Medulla oblongata (tissue), 1 donor: ENCODE measurements around the gene TMEM240.

ENCODE experiments used
- DNase-seq: peaks from one replicate; pipeline ENCODE4 v3.0.0-alpha.2; 2015; ENCODE audit errors: extremely low spot score

TMEM240 gene

DNA sequence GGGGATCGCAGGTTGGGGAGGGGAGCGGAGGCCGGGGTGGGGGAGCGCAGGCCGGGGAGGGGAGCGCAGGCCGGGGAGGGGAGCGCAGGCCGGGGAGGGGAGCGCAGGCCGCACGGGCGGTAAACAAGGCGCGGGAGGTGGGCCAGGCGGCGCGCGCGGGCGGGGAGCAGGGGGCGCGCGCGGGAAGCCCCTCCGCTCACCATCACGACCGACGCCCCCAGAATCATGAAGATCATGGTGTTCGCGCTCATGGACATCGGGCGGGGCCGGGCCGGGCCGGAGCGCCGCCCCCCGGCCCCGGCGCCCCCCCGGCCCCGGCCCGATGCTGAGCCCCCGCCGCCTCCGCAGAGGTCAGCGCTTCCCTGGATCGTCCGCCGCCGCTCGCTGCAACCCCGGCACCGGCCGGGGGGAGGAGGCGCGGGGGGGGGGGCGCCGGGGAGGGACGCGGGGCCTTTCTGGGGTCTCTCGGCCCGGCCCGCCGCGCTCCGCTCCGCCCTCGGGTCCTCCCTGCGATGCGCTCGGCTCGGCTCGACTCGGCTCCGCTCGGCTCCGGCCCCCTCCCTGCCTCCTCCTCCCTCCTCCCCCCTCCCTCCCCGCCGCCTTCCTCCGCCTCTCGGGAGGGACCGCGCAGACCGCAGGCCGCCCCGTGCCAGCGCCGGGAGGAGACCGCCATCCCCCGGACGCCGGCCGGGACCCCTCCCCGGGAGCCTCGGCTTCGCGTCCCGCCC is at the start of gene TMEM240:
Gene TMEM240, minus strand, starts transcription at position 535 of the 728 bp plus-strand sequence. Its CDS starts 278 bp downstream, at position 257.
- peak; percentile 67 for DNase-seq

DNA sequence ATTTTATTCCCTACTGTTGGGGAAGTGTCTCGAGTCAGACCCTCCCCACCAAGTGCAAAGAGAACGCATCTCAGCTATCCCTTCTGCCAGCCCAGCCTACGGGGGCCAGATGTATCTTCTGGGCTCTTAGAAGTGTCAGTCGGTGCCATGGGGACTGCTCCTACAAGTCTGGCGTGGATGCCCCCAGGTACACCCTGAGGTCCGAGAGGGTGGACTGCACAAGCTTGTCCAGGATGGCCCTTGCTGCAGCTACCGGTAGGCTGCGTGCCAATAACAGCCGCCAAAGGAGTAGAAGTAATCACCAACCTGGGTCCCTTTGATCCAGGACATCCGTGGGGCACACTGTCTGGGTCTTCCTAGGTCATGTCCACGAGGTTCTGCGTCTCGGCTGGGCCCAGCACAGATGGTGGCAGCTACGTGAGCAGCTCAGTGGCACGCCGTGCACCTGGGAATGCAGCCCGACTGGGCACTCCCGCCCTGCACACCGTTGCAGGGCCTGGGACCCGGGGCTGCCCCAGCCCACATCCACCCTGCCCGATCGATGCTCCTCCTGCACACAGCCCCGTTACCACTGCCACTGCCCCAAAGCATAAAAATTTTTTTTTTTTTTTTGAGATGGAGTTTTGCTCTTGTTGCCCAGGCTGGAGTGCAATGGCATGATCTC is 43.1 kb upstream of the TMEM240 start:
- DNase-seq: no peak

DNA sequence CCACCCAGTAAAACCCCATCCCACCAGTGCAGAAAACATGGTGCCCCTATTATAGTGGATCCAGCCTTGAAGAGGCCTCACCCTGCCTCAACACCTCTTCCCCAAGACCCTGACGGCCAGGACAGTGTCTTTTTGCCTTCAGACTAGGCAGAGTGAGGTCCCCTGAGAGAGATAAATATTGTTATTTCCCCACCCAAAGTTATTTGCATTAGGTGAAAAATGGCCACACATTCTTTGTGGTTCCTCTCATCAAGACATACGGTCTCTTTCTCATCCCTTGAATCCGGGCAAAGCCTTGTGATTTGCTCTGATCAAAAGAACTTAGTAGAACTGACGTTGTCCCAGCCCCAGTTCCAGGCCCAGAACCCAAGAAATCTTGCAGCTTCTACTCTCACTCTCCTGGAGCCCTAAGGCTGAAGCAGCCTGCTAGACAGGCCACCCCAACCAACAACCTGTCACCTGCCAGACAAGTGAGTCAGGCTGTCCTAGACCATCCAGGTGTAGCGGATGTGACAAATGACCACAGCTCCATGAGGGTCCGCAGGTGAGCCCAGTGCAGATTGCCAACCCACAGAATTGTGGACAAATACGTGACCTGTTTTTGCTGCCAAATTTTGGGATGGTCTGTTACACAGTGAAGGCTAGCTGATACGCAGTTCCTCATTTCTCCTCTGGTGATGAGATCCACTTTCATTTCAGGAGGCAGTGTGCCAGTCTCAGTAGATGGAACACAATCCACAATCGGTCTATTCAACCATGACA is 42.3 kb upstream of the TMEM240 start:
- no peak for DNase-seq

DNA sequence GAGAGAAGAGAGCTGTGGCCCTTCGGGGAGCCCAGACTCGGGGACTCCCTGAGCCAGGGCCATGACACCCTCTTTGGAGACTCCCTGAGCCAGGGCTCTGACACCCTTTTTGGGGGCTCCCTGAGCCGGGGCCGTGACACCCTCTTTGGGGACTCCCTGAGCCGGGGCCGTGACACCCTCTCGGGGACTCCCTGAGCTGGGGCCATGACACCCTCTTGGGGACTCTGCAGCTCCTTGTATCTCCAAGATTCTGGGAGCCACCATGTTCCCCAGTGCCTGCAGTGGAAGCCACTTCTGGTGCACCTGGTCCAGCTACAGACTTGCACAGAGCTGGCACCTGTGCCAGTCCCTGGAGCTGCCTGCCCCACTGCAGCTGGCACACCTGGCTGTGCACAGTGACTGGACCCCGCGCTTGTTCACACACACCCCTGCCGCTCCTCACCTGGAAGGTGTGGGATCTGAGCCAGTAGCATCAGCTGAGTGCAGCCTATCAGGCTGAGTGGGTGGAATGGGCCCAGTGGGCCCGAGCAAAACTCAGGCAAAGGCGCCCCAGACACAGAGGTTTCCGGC is 38.0 kb upstream of the TMEM240 start:
- DNase-seq: no peak

DNA sequence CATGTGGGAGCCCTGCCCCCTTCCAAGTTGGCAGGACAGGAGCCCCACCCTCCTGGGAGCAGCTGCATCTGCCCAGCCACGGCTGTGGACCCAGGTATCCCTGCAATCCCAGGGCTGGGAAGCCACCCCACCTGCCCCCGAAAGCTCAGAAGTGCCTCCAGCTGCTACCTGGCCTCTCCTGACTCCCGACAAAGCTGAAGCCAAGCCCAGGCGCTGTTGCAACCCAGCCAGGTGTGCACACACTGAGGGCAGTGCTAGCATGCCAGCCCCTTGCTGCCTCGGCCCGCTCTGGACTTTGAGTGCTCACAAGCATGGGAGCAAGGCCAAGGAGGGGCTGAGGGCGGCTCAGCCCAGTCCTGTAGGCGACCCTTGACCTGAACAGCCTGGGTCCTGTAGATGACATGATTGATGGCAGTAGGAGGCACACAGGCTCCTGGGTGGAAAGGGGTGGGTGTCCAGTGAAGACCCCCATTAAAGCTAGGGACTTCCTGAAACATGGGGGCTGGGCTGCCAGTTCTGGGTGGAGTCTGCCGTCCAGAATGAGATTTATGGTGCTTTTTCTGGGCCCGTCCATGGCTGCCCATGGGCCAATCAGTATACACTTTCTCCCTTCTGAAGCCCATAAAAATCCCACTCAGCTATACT is 37.1 kb upstream of the TMEM240 start:
- no peak for DNase-seq

DNA sequence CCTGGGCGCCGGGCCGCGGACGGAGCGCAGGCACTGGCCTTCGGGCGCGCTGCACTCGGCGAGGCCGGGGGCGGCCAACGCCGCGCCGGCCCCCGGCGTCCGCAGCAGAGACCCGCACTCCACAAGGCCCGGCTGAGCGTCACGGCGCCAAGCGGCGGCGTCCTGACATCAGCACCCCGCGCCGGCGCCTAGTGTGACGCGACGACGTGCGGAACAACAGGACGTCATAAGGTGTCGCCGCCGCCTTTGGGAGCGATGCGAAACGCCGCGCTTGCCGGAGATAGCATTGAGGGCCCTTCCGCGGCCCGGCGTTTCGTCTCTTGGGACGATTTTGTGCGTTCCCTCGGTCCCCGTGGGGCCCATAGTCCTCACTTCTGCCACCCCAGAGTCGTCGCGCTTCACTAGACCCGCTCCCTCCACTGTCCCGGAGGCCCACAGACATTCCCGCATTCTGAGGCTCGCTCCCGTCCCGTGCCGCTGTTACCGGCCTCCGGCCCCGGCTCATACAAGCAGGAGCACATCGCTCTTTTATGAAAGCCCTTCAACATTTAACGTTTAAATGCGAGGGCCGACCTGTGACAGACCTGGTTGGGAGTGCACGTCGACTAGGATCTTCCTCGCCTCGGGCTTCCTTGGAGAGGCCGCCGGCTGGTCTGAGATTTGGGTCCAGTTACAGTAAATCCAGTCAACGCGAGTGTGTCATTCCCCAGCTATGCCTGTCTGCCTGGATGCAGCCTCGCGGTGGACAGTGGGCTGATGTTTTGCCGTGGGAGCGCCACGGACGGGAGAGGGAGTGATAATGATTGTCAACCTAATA is 34.5 kb upstream of the TMEM240 start, which contains the start of gene SSU72:
Gene SSU72, minus strand, starts transcription at position 143 of the 817 bp plus-strand sequence. CDS start 306 bp downstream, outside the sequence.
- DNase-seq: peak; percentile 87

DNA sequence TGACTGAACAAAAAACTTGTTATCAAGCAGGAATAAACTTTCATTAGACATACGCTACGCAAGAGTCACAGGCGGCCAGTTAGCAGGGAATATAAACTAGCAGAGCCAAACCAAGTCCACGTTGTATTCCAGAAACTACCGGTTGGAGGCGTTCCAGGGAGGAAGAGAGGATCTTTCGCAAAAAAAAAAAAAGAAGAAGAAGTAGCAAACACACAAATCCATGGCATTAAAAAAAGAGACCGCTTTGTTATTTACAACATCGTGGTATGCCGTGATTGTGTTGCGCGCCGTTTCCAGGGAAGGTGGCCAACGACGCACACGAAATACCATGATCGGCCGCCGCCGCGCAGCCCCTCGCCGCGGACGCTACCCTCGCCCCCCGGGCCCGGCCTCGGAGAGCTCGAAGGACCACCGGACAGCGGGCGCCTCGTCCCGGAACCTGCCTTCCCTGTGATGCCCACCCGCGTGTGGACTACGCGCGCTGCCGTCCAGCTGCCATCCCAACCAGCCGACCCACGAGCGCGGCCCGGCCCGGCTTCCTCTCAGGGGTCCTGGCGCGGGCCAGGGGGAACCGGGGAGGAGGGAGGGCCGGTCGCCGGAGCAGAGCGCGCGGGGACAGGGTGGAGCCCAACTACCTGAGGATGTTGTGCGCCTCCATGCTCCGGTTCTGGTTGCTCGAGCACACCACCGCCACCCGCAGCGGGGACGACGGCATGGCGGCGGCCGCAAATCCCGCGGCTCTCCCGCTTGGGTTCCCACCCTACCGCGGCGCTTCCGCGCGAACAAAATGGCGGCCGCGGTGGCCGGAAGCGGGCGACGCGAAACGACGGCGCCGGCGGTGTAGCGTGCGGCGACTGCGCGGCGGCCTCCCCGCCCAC is 33.7 kb upstream of the TMEM240 start:
- DNase-seq: peak; percentile 68

DNA sequence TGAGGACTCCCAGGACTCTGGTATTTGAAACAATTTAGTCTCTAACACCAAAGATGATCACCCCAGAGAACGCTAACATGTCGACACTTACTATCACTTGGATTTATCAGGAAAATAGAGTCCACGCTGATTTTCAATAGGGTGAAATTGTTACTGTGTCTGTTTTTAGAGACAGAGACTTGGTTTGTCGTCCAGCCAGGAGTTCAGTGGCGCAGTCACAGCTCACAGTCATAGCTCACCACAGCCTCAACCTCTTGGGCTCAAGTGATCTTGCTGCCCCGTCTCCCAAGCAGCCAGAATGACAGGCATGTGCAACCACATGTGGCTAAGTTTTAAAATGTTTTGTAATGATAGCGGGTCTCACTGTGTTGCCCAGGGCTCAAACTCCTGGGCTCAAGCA is 28.9 kb upstream of the TMEM240 start:
- no peak for DNase-seq

DNA sequence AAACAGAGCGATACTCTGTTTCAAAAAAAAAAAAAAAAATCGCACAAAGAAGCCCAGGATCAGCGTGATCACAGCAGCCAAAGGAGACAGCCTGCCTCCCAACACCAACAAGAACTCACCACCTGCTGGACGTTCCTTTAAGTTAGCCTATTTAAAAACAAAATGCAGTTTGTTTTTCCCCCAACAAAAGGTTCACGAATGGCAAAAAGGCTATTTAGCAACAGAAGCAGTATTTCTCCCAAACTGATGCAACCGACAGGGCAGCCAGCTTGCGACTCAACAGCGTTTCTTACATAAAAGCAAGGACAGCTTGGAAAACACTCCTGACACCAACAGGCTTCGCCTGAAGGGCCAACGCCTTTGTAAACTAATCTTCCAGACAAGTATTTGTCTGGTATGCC is 27.5 kb upstream of the TMEM240 start:
- DNase-seq: peak; percentile 41

DNA sequence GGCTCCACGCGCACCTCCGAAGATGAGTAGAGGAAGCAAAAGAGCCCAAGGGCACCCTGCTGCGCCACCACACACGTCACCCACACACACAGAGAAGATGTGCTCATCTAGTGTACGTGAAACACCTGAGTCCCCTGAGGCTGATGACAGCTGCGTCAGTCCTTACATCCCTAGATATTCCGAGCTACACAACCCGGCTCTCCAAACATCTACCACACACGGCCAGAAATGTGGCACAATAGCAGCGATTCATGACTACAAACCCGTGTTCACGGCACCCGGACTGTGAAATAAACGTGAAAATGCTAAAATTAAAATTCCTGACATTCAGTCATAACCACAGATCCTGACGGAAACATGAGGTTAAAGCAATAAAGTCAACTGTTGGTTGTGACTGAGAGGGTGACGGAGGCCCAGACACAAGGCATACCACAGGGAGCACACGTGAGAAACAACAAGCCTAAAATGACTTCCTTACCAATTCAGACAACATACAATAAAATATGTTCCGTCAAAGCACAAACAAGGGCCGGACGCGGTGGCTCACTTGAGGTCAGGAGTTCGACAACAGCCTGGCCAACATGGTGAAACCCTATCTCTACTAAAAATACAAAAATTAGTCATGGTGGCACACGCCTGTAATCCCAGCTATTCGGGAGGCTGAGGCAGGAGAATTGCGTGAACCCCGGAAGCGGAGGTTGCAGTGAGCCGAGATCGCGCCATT is 26.9 kb upstream of the TMEM240 start:
- no peak for DNase-seq

DNA sequence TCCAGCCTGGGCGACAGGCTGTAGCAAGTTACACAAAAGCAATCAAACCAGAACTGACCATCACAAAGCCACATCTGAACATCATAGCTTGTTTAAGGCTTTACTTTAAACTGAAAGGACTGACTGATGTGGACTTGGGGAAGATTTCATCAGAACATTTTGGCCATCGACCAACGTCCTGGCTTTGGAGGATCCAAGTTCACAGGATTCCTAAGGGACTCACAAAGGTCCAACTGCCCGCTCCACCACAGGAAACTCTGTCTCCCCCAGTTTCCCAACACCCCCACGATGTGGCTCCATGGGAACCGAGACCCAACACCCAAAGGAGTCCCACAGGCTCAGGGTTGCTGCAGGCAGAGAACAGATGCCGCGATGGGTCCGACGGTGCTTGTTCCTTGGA is 24.9 kb upstream of the TMEM240 start:
- no peak for DNase-seq

DNA sequence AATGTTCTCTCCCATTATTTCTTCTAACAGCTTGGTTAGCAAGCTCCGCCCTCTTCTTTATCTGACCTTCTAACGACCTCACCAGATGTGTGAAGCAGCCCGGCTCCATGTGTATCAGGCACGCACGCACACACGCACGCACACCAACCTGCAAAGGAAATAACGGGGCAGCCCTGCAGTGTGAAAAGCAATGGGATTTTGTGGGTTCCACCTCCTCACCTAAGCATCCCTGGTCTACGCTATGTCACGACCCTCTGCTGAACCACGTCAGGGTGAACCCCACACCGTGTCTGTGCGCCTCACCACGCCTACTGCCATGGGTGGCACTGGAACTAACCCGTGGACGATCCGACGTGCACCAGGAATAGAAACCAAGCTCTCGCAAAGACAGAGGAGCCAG is 23.8 kb upstream of the TMEM240 start:
- no peak for DNase-seq

DNA sequence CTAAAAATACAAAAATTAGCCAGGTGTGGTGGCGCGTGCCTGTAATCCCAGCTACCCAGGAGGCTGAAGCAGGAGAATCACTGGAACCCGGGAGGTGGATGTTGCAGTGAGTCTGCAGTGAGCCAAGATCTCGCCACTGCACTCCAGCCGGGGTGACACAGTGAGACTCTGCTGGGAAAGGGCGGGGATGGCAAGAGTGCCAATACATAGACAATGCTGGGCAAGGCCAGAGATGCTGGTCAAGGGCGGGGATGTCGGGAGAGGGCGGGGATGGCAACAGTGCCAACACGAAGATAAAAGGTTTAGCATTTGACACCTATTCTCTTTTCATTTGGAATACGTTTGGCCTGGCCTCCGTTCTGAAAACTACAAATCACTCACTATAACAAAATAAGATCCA is 23.3 kb upstream of the TMEM240 start:
- no peak for DNase-seq

DNA sequence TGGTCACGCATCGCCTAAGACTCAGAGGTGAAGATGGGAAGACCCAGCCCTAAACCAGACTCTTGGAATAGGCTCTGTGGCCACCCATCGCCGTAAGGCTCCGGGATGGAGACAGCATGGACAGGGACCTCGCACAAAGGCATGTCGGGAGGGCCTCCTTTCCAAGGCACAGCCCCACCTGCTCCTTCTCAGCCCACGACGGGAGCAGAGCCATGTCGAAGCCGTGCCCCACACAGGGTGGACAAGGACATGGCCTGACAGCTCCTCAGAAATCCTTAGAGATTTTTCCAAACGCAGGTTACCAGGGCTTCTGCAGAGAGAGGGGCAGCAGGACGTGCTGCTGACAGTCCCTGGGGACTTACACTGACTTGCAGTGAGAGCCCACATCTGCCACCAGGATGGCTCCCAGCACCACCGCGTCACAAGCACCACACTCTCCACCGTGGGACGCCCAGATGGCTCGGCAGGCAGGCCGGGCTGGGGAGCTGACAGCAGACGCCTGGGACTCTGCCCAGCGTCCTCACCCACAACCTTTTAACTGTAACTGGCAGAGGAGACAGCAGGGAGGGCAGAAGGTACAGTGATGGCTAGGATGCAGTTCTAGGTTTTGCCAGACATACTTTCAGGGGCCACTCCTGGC is 22.3 kb upstream of the TMEM240 start:
- DNase-seq: no peak

DNA sequence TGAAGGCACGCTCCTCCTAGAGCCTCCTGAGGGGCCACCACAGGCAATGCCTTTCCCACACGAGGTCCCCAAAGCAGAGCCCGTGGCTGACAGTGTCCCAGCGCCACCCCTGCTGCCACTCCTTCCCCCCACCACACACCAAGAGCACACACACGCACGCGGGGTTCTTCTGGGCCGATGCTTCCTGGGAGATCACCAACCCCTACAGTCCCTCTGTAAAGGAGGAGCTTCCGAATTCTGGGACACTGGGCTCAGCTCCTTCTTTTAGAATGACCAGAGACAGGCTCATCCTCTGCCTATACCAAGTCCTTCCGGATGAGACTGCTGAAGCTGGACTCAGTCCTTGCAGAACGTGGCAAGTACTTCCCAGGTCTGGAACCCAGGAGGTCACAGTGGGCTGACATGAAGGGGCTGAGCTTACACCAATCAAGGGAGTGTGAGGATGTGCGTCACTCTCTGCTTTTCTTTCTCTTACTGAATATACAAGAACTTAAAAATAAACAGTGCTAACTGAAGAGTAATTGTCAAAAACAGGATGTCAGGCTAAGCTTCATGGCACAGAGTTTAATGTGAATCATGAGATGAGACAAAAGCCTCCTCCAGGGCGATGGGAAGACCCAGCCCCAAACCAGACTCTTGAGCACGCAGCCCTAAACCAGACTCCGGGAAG is 21.5 kb upstream of the TMEM240 start:
- DNase-seq: no peak

DNA sequence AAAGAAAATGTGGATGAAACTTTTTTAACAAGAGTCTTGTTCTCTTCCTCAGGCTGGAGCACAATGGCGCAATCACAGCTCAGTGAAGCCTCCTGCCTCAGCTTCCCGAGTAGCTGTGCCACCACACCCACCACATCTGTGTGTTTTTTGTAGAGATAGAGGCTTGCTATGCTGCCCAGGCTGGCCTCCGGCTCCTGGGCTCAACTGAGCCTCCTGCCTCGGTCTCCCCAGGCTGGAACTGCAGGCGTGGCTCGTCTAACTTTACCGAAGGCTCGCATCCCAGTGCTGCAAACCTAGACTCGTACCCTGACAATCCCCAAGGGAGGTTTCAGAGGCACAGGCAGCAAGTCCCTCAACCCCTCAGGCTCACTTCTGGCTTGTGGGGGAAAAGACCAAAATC is 19.8 kb upstream of the TMEM240 start:
- no peak for DNase-seq

DNA sequence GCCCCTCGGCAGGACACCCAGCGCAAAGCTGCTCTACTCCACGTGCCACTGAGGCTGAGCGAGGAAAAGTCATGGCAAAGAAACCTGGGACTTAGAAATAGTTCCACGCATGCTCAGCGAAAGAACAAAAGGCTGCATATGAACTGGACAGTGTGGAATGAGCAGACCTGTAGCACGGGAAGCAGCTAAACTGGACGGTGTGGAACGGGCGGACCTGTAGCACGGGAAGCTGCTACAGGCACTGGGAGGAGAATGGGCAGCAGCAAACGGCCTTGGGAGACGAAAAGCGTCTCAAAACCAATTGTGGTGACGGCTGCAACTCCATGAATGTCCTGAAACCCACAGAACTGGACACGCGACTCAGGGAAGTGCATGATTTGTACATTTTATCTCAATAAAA is 18.6 kb upstream of the TMEM240 start:
- DNase-seq: no peak

DNA sequence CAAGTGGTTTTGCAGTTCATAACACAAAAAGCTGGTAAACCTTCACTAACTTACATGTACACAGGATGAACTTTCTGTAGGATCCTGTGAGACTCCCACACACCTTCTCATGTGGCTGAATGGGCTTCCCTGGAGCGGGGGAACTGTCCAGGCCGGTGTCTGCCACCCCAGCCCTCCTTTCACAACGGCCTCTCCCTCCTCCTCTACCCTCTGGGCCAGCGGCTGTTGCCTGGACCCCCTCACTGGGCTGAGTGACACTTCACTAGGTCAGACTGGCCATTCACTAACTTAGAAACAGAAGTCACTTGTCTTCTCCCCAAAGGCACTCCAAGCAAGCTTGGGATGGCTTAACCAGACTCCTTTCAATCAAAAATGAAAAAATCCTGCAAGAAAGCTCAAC is 18.2 kb upstream of the TMEM240 start:
- DNase-seq: no peak
